NCI-H2081 (cell line): ENCODE data around the gene AKAP7.
"Not testable (repeated sequence)": the region's sequence is repeated elsewhere in the genome, so short reads cannot be mapped to it uniquely, and the experiment has no call there.

Experiments
- DNase-seq, 2 experiments: peaks; one replicate each; lab custom pipeline; 2025; lab: John Stamatoyannopoulos, UW

AKAP7 gene

GRCh38 chr6:131135244-131136020 is at the start of gene AKAP7:
TSS of gene AKAP7 (plus strand) at chr6:131135467. CDS start at chr6:131135764, 297 bp downstream.
- DNase-seq, result peak; percentile 58 to 67

GRCh38 chr6:131090339-131090738 is 44.9 kb upstream of the AKAP7 start:
- DNase-seq, result not testable (repeated sequence)

- DNase-seq, result not testable (repeated sequence)
These were observed 43.3 kb upstream of the AKAP7 start for GRCh38 chr6:131091944-131092343.

- no peak for DNase-seq
These were observed 41.9 kb upstream of the AKAP7 start for GRCh38 chr6:131093334-131093733.

GRCh38 chr6:131096786-131097185 is 38.5 kb upstream of the AKAP7 start:
- no peak for DNase-seq

GRCh38 chr6:131101911-131102680 is 33.2 kb upstream of the AKAP7 start:
- no peak for DNase-seq

GRCh38 chr6:131103296-131103695 is 32.0 kb upstream of the AKAP7 start:
- no peak for DNase-seq

- DNase-seq, result no peak
These were observed 31.4 kb upstream of the AKAP7 start for GRCh38 chr6:131103901-131104300.

GRCh38 chr6:131107151-131107550 is 28.1 kb upstream of the AKAP7 start:
- no peak for DNase-seq

- DNase-seq, result no peak
These were observed 23.0 kb upstream of the AKAP7 start for GRCh38 chr6:131112249-131112648.

GRCh38 chr6:131115651-131116050 is 19.6 kb upstream of the AKAP7 start:
- no peak for DNase-seq

GRCh38 chr6:131116321-131116720 is 18.9 kb upstream of the AKAP7 start:
- DNase-seq, result no peak

- DNase-seq, result peak; percentile 1 to 7
These were observed 18.4 kb upstream of the AKAP7 start for GRCh38 chr6:131116755-131117360.

- no peak for DNase-seq
These were observed 17.4 kb upstream of the AKAP7 start for GRCh38 chr6:131117878-131118277.

- no peak for DNase-seq
These were observed 13.3 kb upstream of the AKAP7 start for GRCh38 chr6:131122007-131122406.

- no peak for DNase-seq
These were observed 12.8 kb upstream of the AKAP7 start for GRCh38 chr6:131122516-131122915.

- DNase-seq, result no peak
These were observed 10.8 kb upstream of the AKAP7 start for GRCh38 chr6:131124336-131125071.

- no peak for DNase-seq
These were observed 9.8 kb upstream of the AKAP7 start for GRCh38 chr6:131125431-131125830.

- no peak for DNase-seq
These were observed 5.3 kb upstream of the AKAP7 start for GRCh38 chr6:131129689-131130553.

- DNase-seq, result no peak
These were observed 4.7 kb upstream of the AKAP7 start for GRCh38 chr6:131130554-131130940.

GRCh38 chr6:131132360-131132759 is 2.9 kb upstream of the AKAP7 start:
- no peak for DNase-seq
